ENCODE data around the gene ST13.

DNA sequence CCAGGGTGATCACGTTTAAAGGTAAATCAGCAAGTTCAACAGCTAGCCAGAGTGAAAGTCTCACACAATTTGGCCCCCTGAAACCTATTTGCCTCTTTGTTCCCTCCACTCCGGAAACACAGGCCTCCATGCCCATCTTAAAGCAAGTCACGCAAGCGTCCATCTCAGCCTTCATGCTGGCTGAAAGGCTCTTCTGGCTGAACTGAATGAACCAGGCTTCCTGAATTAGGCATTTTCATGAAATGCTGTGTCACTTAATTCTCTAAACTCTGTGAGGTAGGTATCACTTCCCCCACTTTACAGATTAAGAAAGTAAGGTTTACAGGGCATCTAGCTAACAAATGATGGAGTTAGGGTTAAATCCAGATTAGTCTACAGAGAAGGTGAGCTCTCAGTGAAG is 38.7 kb downstream of the ST13 start:
- TF ChIP-seq, protein P1, sequence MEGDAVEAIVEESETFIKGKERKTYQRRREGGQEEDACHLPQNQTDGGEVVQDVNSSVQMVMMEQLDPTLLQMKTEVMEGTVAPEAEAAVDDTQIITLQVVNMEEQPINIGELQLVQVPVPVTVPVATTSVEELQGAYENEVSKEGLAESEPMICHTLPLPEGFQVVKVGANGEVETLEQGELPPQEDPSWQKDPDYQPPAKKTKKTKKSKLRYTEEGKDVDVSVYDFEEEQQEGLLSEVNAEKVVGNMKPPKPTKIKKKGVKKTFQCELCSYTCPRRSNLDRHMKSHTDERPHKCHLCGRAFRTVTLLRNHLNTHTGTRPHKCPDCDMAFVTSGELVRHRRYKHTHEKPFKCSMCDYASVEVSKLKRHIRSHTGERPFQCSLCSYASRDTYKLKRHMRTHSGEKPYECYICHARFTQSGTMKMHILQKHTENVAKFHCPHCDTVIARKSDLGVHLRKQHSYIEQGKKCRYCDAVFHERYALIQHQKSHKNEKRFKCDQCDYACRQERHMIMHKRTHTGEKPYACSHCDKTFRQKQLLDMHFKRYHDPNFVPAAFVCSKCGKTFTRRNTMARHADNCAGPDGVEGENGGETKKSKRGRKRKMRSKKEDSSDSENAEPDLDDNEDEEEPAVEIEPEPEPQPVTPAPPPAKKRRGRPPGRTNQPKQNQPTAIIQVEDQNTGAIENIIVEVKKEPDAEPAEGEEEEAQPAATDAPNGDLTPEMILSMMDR (IDR thresholded peaks at IDR 0.05) = no peak
- TF ChIP-seq POLR2AphosphoS5 (IDR thresholded peaks at IDR 0.05) = no peak
